LNCAP (cell line): ENCODE measurements around the gene IGF1.

Experiments
- CTCF ChIP-seq: fragments of 450-650 bp; IDR thresholded peaks from 2 replicates; pipeline ENCODE4 v1.5.1; 2017; ENCODE audit warnings: mild to moderate bottlenecking

Gene IGF1

GRCh38 chr12:102419094-102419764 lies 61.1 kb downstream of the IGF1 start:
- no peak for TF ChIP-seq CTCF

- no peak for TF ChIP-seq CTCF
These were observed 63.3 kb downstream of the IGF1 start for GRCh38 chr12:102417055-102417454.

- no peak for TF ChIP-seq CTCF
These were observed 64.8 kb downstream of the IGF1 start for GRCh38 chr12:102415515-102415914.

GRCh38 chr12:102413396-102413795 lies 67.0 kb downstream of the IGF1 start:
- TF ChIP-seq CTCF = no peak

- no peak for TF ChIP-seq CTCF
These were observed 69.9 kb downstream of the IGF1 start for GRCh38 chr12:102410511-102410910.

GRCh38 chr12:102408487-102409297 lies 71.7 kb downstream of the IGF1 start:
- TF ChIP-seq CTCF = no peak

GRCh38 chr12:102407776-102408486 lies 72.4 kb downstream of the IGF1 start:
- TF ChIP-seq CTCF = no peak
